GM23338 (cell line): ENCODE results near the gene RSPRY1. TPM values are rescaled to one million over a fixed set of nuclear protein-coding genes. Genes with fewer than 3 reads are reported as not detected.

Experiments
- ATAC-seq: fragments of 200-7000 bp; cut with Tn5 transposase; 3 replicates; pipeline ENCODE4 v1.9.1; 2020
- DNase-seq: peaks from one replicate; pipeline ENCODE4 v3.0.0-alpha.2; 2015; ENCODE audit warnings: low spot score
- H2AFZ ChIP-seq: fragments of 200-600 bp; sonication (generic); 2 replicates; pipeline ENCODE4 v1.8.0; 2016; ENCODE audit warnings: antibody characterized with exemption, mild to moderate bottlenecking, moderate library complexity
- H3F3A ChIP-seq: fragments of 200-600 bp; sonication (generic); replicated peaks from 2 replicates; pipeline ENCODE4 v1.8.0; 2017; ENCODE audit warnings: antibody characterized with exemption, mixed run types, low read depth
- H3K27ac ChIP-seq: fragments of 200-600 bp; sonication (generic); 2 replicates; pipeline ENCODE4 v1.6.1; 2016; ENCODE audit warnings: low read depth
- H3K27me3 ChIP-seq: fragments of 200-600 bp; sonication (generic); 2 replicates; pipeline ENCODE4 v1.8.0; 2016; ENCODE audit warnings: mild to moderate bottlenecking, mixed run types, moderate library complexity; ENCODE audit not compliant: insufficient read depth
- H3K36me3 ChIP-seq: fragments of 200-600 bp; sonication (generic); 2 replicates; pipeline ENCODE4 v1.8.0; 2016; ENCODE audit warnings: mild to moderate bottlenecking; ENCODE audit not compliant: insufficient read depth
- H3K4me1 ChIP-seq: fragments of 200-600 bp; sonication (generic); 2 replicates; pipeline ENCODE4 v1.8.0; 2016; ENCODE audit warnings: mild to moderate bottlenecking, moderate library complexity; ENCODE audit not compliant: insufficient read depth
- H3K4me2 ChIP-seq: fragments of 200-600 bp; sonication (generic); 2 replicates; pipeline ENCODE4 v1.7.1; 2017; ENCODE audit warnings: mixed run types
- H3K4me3 ChIP-seq: fragments of 200-600 bp; sonication (generic); 2 replicates; pipeline ENCODE4 v1.6.1; 2016; ENCODE audit warnings: mixed run types
- H3K79me2 ChIP-seq: fragments of 200-600 bp; sonication (generic); replicated peaks from 2 replicates; pipeline ENCODE4 v1.8.0; 2017; ENCODE audit warnings: mild to moderate bottlenecking; ENCODE audit not compliant: insufficient read depth
- H3K9me2 ChIP-seq: fragments of 200-600 bp; sonication (generic); 2 replicates; pipeline ENCODE4 v1.8.0; 2017; ENCODE audit not compliant: insufficient read depth
- H4K20me1 ChIP-seq: fragments of 200-600 bp; sonication (generic); replicated peaks from 2 replicates; pipeline ENCODE4 v1.8.0; 2017; ENCODE audit warnings: mild to moderate bottlenecking; ENCODE audit not compliant: insufficient read depth
- H3K27ac Mint-ChIP-seq: 2 replicates; pipeline ENCODE4 v1.8.0; 2020; ENCODE audit warnings: inconsistent platforms, mild to moderate bottlenecking, moderate library complexity, mixed read lengths
- H3K27me3 Mint-ChIP-seq: 3 replicates; pipeline ENCODE4 v1.8.0; 2022; ENCODE audit warnings: low read depth, mild to moderate bottlenecking, moderate library complexity, mixed read lengths, inconsistent platforms; ENCODE audit not compliant: insufficient read depth, poor library complexity
- H3K36me3 Mint-ChIP-seq: 3 replicates; pipeline ENCODE4 v1.8.0; 2021; ENCODE audit warnings: low read depth, mild to moderate bottlenecking, inconsistent platforms, moderate library complexity, mixed read lengths
- H3K4me1 Mint-ChIP-seq: 3 replicates; pipeline ENCODE4 v1.8.0; 2020; ENCODE audit warnings: mild to moderate bottlenecking, inconsistent platforms, mixed read lengths
- H3K4me3 Mint-ChIP-seq: 3 replicates; pipeline ENCODE4 v1.8.0; 2021; ENCODE audit warnings: moderate library complexity, mild to moderate bottlenecking, inconsistent platforms, mixed read lengths
- H3K9me3 Mint-ChIP-seq: 3 replicates; pipeline ENCODE4 v1.8.0; 2020; ENCODE audit warnings: moderate library complexity, mild to moderate bottlenecking, inconsistent platforms, mixed read lengths
- EZH2 ChIP-seq: fragments of 200-600 bp; sonication (generic); IDR thresholded peaks from one replicate; pipeline ENCODE4 v1.8.0; 2017; ENCODE audit warnings: antibody characterized with exemption, mild to moderate bottlenecking, low read depth; ENCODE audit not compliant: unreplicated experiment
- EZH2phosphoT487 ChIP-seq: fragments of 200-600 bp; sonication (generic); IDR thresholded peaks from one replicate; pipeline ENCODE4 v1.8.1; 2018; ENCODE audit warnings: antibody characterized with exemption; ENCODE audit not compliant: unreplicated experiment
- NANOG ChIP-seq: IDR thresholded peaks from 2 replicates; pipeline ENCODE4 v1.6.1; 2016; ENCODE audit warnings: antibody characterized with exemption, borderline replicate concordance
- POLR2AphosphoS5 ChIP-seq: IDR thresholded peaks from 2 replicates; pipeline ENCODE4 v1.6.1; 2016; ENCODE audit warnings: antibody characterized with exemption, low read depth
- ZNF114 ChIP-seq: fragments of 250-450 bp; sonication (Bioruptor Pico); IDR thresholded peaks from 2 replicates; pipeline ENCODE4 v1.5.0; 2020; ENCODE audit warnings: mild to moderate bottlenecking, moderate library complexity
- ZNF462 ChIP-seq: fragments of 250-450 bp; sonication (Bioruptor Pico); IDR thresholded peaks from 2 replicates; pipeline ENCODE4 v1.5.0; 2020; ENCODE audit warnings: mild to moderate bottlenecking, moderate library complexity
- polyA plus RNA-seq: library from polyadenylated mRNA; unstranded; fragments of >200 nt; fragmentation: Nextera tagmentation; extraction: Ambion mirVana; gene quantifications from 2 replicates; pipeline ENCODE4 v1.2.1, GENCODE V29; 2016
- total RNA-seq: library from RNA; depleted of rRNA; stranded (reverse); fragments of >200 nt; shearing (Covaris generic); gene quantifications from 2 replicates; pipeline ENCODE4 v1.2.3, GENCODE V29; 2014

Gene RSPRY1
- total and polyA plus RNA-seq, 2 experiments from 2014 or later = 25.8 to 35.9 TPM

GRCh38 chr16:57159447-57159846 lies 26.7 kb upstream of the RSPRY1 start:
- H3K4me2 ChIP-seq = 0 out of 2 replicates have a peak overlapping the region, but pooled peaks have one; percentile 39
- no peak overlapping the region for H3K27ac ChIP-seq
- no peaks in the 10 kb centered on the region for H3K79me2 ChIP-seq
- peaks cover 23% of the 10 kb centered on the region for H3K4me1 Mint-ChIP-seq
- no peaks in the 10 kb centered on the region for H3F3A ChIP-seq
- no peaks in the 10 kb centered on the region for H3K9me2 ChIP-seq
- H3K9me3 Mint-ChIP-seq = no peaks in the 10 kb centered on the region
- H4K20me1 ChIP-seq = no peaks in the 10 kb centered on the region
- no peak overlapping the region for H3K4me3 ChIP-seq
- peak overlapping the region; percentile 89 for H3K27ac Mint-ChIP-seq
- H3K27me3 Mint-ChIP-seq = no peaks in the 10 kb centered on the region
- DNase-seq = peak; percentile 52
- peaks cover 10% of the 10 kb centered on the region for H3K4me1 ChIP-seq
- peak; percentile 67 for ATAC-seq
- peaks cover 29% of the 10 kb centered on the region for H3K36me3 ChIP-seq
- H3K27me3 ChIP-seq = no peaks in the 10 kb centered on the region
- TF ChIP-seq ZNF462 (CRISPR knock-in tag) (0 out of 2 replicates have a peak, but pooled peaks have one; percentile 27), ZNF114 (CRISPR knock-in tag) (no peak)
- H3K4me3 Mint-ChIP-seq = peak overlapping the region; percentile 10; the same call in 2 of the 3 replicates
- peaks cover 75% of the 10 kb centered on the region for H3K36me3 Mint-ChIP-seq
- no peak overlapping the region for H2AFZ ChIP-seq

GRCh38 chr16:57163842-57164241 lies 22.3 kb upstream of the RSPRY1 start:
- peaks cover 43% of the 10 kb centered on the region; the same call in 1 of the 2 replicates for H3K36me3 ChIP-seq
- H3K27ac ChIP-seq = no peak overlapping the region
- TF ChIP-seq POLR2AphosphoS5 (no peak), EZH2phosphoT487 (no peak), NANOG (no peak), EZH2 (no peak)
- H3K4me1 Mint-ChIP-seq = peaks cover 22% of the 10 kb centered on the region
- H3K79me2 ChIP-seq = no peaks in the 10 kb centered on the region
- H3K4me3 ChIP-seq = no peak overlapping the region
- no peak for DNase-seq
- H3K4me2 ChIP-seq = no peak overlapping the region
- no peaks in the 10 kb centered on the region for H3K9me3 Mint-ChIP-seq
- no peaks in the 10 kb centered on the region for H3K27me3 ChIP-seq
- peaks cover 10% of the 10 kb centered on the region for H3K4me1 ChIP-seq
- H3K4me3 Mint-ChIP-seq = no peak overlapping the region
- H3K27me3 Mint-ChIP-seq = no peaks in the 10 kb centered on the region
- H2AFZ ChIP-seq = no peak overlapping the region
- H4K20me1 ChIP-seq = no peaks in the 10 kb centered on the region
- peaks cover 69% of the 10 kb centered on the region for H3K36me3 Mint-ChIP-seq
- ATAC-seq = no peak
- H3K27ac Mint-ChIP-seq = no peak overlapping the region
- no peaks in the 10 kb centered on the region for H3K9me2 ChIP-seq
- H3F3A ChIP-seq = no peaks in the 10 kb centered on the region
